GM18502 (cell line): ENCODE measurements around the gene NPY1R.
A peak's percentile ranks its signal among the peaks of the same experiment; 100 is the strongest.

Experiments
- ATAC-seq: cut with Tn5 transposase; IDR thresholded peaks from one replicate; pipeline ENCODE4 v1.9.1; 2021; ENCODE audit warnings: mild to moderate bottlenecking; ENCODE audit not compliant: unreplicated experiment, poor library complexity

Gene NPY1R

GRCh38 chr4:163332526-163333406 lies at the start of gene NPY1R:
NPY1R (minus strand) TSS chr4:163332596; CDS start chr4:163326554, 6,042 bp downstream.
- peak; percentile 89 for ATAC-seq

DNA sequence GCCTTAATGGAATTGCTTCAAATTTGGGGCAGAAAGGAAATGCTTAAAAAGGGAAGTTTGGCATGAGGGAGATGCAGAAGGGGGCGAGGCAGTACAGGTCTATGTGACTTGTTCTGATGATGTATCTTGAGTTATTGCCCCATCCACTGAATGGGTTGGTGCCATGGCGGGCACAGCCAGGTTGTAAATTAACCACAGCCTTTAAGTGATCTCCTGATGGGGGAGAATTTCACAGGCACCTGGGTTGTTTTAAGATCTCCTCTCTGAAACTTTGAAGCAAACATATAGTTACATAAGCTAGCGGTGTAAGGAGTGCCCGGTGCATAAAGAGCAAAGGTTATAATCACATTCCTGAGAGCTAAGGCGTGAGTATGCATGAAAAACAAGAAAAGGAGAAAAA lies 48.3 kb upstream of the NPY1R start:
- no peak for ATAC-seq

DNA sequence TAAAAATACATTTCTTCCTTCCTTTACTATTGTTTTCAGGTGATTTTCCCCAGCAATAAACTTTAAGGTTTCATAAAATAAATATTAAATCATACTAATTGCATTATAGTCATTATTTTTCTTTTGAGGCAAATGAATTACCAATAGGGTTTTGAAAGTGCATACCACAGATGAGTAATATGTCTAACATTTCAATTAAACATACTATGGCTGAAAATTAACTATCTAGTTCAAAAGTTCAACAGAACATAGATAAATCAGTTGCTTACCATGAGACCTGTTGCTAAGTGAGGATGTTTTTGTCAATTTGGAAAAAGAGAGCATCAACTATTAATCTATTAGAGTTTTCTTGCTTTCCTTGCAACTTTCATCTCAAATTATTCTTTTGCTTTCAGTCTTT lies 46.3 kb upstream of the NPY1R start:
- no peak for ATAC-seq

GRCh38 chr4:163372029-163372428 lies 39.6 kb upstream of the NPY1R start:
- no peak for ATAC-seq

- ATAC-seq, result no peak
Observed at GRCh38 chr4:163367651-163368050, 35.3 kb upstream of the NPY1R start.

DNA sequence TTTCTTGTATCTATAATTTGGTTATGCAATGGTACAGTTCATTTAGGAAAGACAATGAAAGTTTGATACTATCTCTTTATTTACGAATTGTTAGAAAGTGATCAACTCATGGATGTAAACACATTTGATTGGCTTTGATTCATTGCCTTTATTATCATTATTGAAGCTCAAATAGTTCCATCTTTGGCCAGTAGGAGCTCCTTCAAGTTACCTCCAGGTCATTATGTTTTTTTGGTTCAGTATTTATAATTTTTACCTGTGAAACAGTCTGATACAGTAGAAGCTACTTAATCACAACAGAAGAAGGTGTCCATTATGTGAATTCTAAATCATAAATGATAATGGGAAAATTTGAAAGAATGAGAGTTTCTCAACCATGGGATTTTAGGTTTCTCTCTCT lies 23.7 kb upstream of the NPY1R start:
- ATAC-seq, result no peak

GRCh38 chr4:163353054-163353453 lies 20.7 kb upstream of the NPY1R start:
- no peak for ATAC-seq

GRCh38 chr4:163350672-163351071 lies 18.3 kb upstream of the NPY1R start:
- ATAC-seq, result no peak

DNA sequence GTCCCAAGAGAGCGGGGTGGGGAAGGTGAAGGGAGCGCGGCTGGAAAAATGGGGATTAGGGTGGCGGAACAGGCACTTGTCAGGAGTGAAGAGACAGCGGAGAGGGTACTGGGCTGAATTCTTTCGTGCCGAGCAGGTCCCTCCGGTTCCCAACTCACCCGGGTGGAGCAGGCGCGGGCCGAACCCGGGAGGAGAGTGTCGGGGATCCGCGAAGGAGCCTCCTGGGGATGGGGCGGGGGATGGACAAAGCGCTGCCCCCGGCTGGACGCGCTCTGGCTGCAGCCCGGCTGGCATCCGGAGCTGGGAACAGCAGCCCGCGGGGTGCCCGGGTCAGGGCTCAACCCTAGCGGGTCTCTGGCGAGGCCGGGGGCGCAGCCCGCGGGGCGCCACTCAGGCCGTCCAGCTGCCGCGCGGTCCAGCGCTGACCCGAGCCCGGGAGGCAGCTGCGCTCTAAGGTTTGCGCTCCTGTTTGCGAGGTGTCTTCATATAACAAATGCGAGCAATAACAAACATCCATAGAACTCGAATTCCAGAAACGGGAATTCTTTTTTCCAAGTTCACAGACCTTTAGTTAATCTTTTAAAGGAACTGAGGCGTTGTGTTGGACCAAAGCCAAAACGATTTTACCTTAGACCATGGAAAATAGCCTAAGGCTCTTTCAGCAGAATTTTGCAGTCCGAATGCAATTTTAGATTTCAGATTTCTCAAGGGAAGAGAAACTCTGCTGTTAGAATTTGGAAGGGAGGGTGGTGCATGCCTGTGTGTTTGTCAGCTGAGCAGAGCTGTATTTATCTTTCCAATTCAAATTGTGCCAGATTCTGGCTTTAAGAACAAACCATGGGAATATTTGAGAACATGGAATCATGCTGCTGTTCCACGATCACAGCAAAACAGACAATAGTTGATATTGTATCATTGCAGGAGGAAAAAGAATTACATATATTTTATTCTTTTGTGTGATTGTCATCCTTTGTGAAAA lies 12.0 kb upstream of the NPY1R start:
- ATAC-seq, result no peak

GRCh38 chr4:163343604-163344146 lies 11.3 kb upstream of the NPY1R start, which contains the start of gene NPY5R:
NPY5R (plus strand) TSS chr4:163343892; CDS start chr4:163350274, 6,382 bp downstream.
- no peak for ATAC-seq

- ATAC-seq, result no peak
Observed at GRCh38 chr4:163335384-163335783, 3.0 kb upstream of the NPY1R start.

DNA sequence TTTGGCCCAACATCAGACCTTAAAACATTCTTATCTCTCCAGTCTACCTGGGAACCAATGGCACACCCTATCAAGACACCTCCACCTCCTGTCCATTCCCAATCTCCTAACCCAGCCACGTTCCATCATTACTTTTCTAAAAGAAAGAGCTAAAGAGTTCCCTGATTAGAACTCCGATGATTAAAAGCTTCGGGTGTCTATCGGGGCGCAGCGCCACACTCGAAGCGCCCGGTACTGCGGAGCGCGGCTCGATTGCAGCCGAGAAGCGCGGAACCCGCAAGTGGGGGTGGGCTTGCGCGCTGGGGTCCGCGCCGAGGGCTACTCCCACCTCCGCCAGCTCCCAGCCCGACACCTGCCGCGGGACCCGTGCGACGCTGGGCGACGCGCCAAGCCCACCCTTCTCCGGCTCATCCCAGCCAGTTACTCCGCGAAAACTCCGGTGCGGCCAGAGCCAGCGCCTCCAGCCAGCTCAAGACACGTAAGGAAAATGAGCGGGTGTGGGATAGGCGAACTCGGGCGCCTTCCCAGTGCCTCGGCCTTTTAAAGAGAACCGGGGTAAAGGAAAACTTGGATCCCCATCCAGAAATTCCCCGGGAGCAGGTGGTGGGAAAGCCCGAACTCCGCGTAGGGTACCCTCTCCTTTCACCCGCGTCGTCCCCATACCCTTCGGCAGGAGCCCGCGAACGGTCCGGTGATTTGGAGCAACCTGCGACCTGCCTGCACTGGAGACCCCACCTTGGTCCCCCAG lies 593 bp downstream of the NPY1R start:
- no peak for ATAC-seq

DNA sequence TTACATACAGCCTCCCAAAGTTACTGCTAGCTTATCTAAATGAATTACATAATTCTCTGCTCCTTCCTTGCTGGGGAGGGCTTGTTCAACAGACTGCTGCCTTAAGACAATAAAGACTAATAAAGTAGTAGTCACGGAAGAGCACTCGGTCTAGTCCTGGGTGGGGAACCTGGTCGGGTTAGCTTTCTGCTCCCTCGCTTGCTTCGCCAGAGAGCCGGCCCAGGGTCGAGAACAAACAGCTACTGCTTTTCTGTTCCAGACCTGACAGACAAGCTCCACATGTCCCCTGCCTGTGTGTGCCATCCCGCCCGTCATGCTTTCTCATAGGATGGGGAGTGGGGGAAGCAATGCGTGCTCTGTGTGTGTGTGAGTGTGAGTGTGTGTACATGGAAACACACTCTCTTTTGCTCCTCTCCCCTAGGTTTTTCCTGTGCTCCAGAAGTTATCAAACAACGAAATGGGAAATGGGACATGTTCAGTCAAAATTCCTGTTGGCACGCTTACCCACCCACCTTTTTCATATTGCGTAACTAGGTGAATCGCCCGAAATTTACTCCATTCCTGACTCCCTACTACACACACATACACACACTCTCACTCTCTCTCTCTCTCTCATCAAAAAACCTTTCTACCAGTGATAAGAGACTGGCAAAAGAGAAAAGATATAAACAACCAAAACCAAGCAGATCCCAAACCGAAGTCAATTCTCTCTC lies 1.3 kb downstream of the NPY1R start:
- ATAC-seq, result no peak

DNA sequence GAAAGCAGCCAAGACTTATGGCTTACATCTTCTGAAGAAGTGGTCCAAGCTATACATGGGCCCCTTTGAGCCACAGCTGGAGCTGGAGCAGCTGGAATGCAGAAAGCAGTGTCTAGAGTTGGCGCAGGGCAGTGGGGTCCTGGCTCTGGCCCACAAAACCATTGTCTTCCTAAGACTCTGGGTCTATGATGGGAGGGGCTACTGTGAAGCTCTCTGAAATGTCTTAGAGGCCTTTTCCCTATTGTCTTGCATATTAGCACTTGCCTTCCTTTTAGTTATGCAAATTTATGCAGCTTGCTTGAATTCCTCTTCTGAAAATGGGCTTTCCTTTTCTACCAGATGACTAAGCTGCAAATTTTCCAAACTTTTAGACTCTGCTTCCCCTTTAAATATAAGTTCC lies 15.3 kb downstream of the NPY1R start:
- ATAC-seq, result no peak

DNA sequence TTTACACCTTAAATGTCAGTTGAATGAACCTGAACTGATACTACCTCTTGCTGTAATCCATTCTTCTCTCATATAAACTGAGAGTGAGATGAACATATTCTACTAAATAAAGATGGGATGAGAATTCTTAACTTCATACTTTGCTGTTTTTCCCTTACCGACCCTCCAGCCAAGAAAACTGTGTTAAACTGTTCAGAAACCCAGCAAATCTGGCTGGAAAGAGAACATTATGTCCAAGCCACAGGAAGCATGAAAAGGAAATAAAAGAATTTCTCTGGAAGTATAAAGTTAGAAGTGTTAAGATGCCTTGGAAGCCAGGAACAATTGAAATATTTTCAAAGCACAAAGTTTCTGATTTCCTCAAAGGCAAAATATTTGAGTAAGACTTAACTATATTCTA lies 22.9 kb downstream of the NPY1R start:
- ATAC-seq, result no peak

GRCh38 chr4:163303069-163303468 lies 29.3 kb downstream of the NPY1R start:
- ATAC-seq, result no peak

- ATAC-seq, result no peak
Observed at GRCh38 chr4:163300445-163300844, 32.0 kb downstream of the NPY1R start.

DNA sequence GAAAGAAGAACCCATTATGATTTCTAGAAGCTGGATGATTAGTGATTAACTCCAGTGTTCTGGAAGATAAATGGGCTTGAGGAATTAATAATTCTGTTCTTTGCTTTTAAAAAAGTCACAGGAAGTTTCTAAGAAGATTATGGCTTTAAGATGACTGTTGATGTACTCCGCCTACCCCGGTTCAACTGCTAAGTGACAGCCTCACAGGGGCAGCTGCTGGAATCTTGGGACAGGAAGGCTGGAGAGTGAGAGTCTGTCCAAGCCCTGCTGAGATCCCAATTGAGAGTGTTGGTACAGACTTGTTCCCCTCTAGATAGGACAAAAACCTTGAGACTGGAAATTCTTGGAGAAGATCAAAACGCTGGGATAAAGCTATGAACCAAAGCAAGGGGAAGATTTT lies 37.3 kb downstream of the NPY1R start:
- ATAC-seq, result no peak

DNA sequence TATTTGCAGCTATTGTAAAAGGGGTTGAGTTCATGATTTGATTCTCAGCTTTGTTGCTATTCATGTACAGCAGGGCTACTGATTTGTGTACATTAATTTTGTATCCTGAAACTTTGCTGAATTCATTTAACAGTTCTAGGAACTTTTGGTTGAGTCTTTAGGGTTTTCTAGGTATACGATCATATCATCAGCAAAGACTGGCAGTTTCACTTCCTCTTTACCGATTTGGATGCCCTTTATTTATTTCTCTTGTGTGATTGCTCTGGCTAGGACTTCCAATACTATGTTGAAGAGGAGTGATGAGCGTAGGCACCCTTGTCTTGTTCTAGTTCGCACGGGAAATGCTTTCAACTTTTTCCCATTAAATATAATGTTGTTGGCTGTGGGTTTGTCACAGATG lies 48.1 kb downstream of the NPY1R start:
- ATAC-seq, result no peak
